Esophagus squamous epithelium (tissue), 4 donors: ENCODE data around the gene COX6B1.

Source experiments
- CTCF ChIP-seq, 6 experiments: fragments of 450-650 bp in 4 of 6; fragments of 200-600 bp in 2 of 6; sonication (generic) in 2 of 6; IDR thresholded peaks; one replicate each; pipeline ENCODE4 v1.5.1; 2016 to 2019; ENCODE audit warnings: antibody characterized with exemption in 6 of 6, mild to moderate bottlenecking in 4 of 6, moderate library complexity in 4 of 6
- POLR2A ChIP-seq, 4 donors: fragments of 450-650 bp; IDR thresholded peaks; one replicate each; pipeline ENCODE4 v1.6.1; 2017; ENCODE audit warnings: antibody characterized with exemption in 4 of 4, mild to moderate bottlenecking in 4 of 4, moderate library complexity in 3 of 4

GRCh38 chr19:35613574-35613973 lies 34.5 kb upstream of the COX6B1 start:
- no peak for TF ChIP-seq POLR2A (IDR thresholded peaks at IDR 0.05)
- TF ChIP-seq CTCF (IDR thresholded peaks at IDR 0.05): no peak
